Neural cell (in vitro differentiated cells): ENCODE measurements around the gene MAP2K6.

Source experiments
- CTCF ChIP-seq: fragments of 450-650 bp; IDR thresholded peaks from 2 replicates; pipeline ENCODE4 v1.5.1; 2014; ENCODE audit warnings: antibody characterized with exemption, mild to moderate bottlenecking, moderate library complexity; ENCODE audit not compliant: poor library complexity, severe bottlenecking
- EP300 ChIP-seq: fragments of 450-650 bp; conservative IDR thresholded peaks from 2 replicates; pipeline ENCODE4 v1.6.1; 2014; ENCODE audit warnings: antibody characterized with exemption, mild to moderate bottlenecking, moderate library complexity; ENCODE audit not compliant: poor library complexity, severe bottlenecking
- EZH2 ChIP-seq: fragments of 200-600, 300-800 bp; shearing (Covaris generic), sonication (generic); IDR thresholded peaks from 2 replicates; pipeline ENCODE4 v1.6.1; 2014; ENCODE audit warnings: antibody characterized with exemption, low read length, borderline replicate concordance, mild to moderate bottlenecking; ENCODE audit not compliant: insufficient read depth, poor library complexity, severe bottlenecking
- MXI1 ChIP-seq: fragments of 450-650 bp; conservative IDR thresholded peaks from 2 replicates; pipeline ENCODE4 v1.6.1; 2014; ENCODE audit warnings: antibody characterized with exemption, mild to moderate bottlenecking; ENCODE audit not compliant: poor library complexity, severe bottlenecking
- POLR2AphosphoS5 ChIP-seq: IDR thresholded peaks from 2 replicates; pipeline ENCODE4 v1.6.1; 2012
- RAD21 ChIP-seq: fragments of 450-650 bp; conservative IDR thresholded peaks from 2 replicates; pipeline ENCODE4 v1.6.1; 2014; ENCODE audit warnings: antibody characterized with exemption, mild to moderate bottlenecking, moderate library complexity
- SMC3 ChIP-seq: fragments of 450-650 bp; conservative IDR thresholded peaks from 2 replicates; pipeline ENCODE4 v1.6.1; 2014; ENCODE audit warnings: antibody characterized with exemption, mild to moderate bottlenecking, moderate library complexity; ENCODE audit not compliant: poor library complexity
- TAF1 ChIP-seq: IDR thresholded peaks from 2 replicates; pipeline ENCODE4 v1.6.1; 2012; ENCODE audit warnings: low read depth
- TF ChIP-seq, protein P1 (sequence below): IDR thresholded peaks from 2 replicates; pipeline ENCODE4 v1.6.1; 2012; ENCODE audit warnings: borderline replicate concordance

GRCh38 chr17:69593351-69593715, 178.8 kb downstream of the MAP2K6 start:
- TF ChIP-seq MXI1 = no peak
- TF ChIP-seq SMC3 = no peak
- no peak for TF ChIP-seq RAD21
- no peak for TF ChIP-seq CTCF
- TF ChIP-seq TAF1 = no peak
- TF ChIP-seq EP300 = no peak
- no peak for TF ChIP-seq POLR2AphosphoS5
- no peak for TF ChIP-seq EZH2
- TF ChIP-seq, protein P1, sequence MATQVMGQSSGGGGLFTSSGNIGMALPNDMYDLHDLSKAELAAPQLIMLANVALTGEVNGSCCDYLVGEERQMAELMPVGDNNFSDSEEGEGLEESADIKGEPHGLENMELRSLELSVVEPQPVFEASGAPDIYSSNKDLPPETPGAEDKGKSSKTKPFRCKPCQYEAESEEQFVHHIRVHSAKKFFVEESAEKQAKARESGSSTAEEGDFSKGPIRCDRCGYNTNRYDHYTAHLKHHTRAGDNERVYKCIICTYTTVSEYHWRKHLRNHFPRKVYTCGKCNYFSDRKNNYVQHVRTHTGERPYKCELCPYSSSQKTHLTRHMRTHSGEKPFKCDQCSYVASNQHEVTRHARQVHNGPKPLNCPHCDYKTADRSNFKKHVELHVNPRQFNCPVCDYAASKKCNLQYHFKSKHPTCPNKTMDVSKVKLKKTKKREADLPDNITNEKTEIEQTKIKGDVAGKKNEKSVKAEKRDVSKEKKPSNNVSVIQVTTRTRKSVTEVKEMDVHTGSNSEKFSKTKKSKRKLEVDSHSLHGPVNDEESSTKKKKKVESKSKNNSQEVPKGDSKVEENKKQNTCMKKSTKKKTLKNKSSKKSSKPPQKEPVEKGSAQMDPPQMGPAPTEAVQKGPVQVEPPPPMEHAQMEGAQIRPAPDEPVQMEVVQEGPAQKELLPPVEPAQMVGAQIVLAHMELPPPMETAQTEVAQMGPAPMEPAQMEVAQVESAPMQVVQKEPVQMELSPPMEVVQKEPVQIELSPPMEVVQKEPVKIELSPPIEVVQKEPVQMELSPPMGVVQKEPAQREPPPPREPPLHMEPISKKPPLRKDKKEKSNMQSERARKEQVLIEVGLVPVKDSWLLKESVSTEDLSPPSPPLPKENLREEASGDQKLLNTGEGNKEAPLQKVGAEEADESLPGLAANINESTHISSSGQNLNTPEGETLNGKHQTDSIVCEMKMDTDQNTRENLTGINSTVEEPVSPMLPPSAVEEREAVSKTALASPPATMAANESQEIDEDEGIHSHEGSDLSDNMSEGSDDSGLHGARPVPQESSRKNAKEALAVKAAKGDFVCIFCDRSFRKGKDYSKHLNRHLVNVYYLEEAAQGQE = no peak
